HFF-Myc (cell line): ENCODE measurements around the gene ST8SIA3.

Experiments used
- DNase-seq: peaks from one replicate; pipeline ENCODE4 v3.0.0-alpha.2; 2011; ENCODE audit warnings: low read depth; ENCODE audit errors: extremely low read depth
- H3K4me3 ChIP-seq: replicated peaks from 2 replicates; pipeline ENCODE4 v1.5.1; 2011; ENCODE audit warnings: low read depth, mild to moderate bottlenecking, control low read depth, low read length
- TF ChIP-seq, protein P1 (sequence below): IDR thresholded peaks from 2 replicates; pipeline ENCODE4 v1.5.1; 2012; ENCODE audit warnings: mild to moderate bottlenecking, low read depth, low read length, control low read depth; ENCODE audit errors: missing control alignments

The ST8SIA3 gene

DNA sequence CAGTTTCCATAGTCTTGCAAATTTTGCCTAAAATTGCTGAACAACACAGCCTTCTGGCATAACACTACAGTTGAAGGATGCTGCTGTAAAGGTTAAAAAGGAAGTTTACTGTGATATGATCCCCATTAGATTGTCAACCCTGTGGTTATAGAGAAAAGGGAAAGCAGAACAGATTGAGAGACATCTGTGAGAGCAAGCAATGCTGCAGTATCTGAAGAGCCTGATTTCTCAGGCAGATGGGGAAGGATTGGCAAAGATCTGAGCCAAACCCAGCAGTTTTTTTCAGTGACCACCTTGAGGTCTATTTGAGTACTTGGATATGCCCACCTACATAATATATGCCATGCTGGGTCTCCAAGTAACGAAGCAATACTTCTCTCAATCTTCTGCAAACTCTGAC lies 8.5 kb upstream of the ST8SIA3 start:
- TF ChIP-seq, protein P1, sequence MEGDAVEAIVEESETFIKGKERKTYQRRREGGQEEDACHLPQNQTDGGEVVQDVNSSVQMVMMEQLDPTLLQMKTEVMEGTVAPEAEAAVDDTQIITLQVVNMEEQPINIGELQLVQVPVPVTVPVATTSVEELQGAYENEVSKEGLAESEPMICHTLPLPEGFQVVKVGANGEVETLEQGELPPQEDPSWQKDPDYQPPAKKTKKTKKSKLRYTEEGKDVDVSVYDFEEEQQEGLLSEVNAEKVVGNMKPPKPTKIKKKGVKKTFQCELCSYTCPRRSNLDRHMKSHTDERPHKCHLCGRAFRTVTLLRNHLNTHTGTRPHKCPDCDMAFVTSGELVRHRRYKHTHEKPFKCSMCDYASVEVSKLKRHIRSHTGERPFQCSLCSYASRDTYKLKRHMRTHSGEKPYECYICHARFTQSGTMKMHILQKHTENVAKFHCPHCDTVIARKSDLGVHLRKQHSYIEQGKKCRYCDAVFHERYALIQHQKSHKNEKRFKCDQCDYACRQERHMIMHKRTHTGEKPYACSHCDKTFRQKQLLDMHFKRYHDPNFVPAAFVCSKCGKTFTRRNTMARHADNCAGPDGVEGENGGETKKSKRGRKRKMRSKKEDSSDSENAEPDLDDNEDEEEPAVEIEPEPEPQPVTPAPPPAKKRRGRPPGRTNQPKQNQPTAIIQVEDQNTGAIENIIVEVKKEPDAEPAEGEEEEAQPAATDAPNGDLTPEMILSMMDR, result no peak
- DNase-seq, result no peak

DNA sequence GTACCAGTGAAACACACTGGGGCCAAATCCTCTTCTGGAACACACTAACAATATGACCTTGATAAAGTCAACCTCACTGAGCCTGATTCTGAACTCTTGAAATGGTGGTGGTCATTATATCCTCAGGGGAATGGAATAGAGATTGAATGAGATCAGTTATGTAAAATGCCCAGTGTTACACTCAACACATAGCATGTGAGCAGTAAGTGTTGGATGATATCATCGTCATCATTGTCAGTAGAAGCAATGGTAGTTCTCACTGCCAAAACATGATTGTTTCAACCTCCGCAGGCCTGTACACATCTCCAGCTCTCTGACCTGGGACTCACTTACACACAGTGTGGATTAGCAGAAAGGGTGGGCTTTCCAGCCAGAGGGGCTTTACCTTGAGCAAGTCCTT lies 5.5 kb upstream of the ST8SIA3 start:
- no peak overlapping the region for H3K4me3 ChIP-seq
- TF ChIP-seq, protein P1, result no peak
- DNase-seq, result no peak

More for the DNA sequence above, 8.5 kb upstream of the ST8SIA3 start:
- no peak overlapping the region for H3K4me3 ChIP-seq

- DNase-seq, result no peak
- TF ChIP-seq, protein P1, result no peak
- no peak overlapping the region for H3K4me3 ChIP-seq
Measured at GRCh38 chr18:57347784-57348183, 4.6 kb upstream of the ST8SIA3 start.

- no peak overlapping the region for H3K4me3 ChIP-seq
- TF ChIP-seq, protein P1, result no peak
- DNase-seq, result no peak
Measured at GRCh38 chr18:57352761-57353136, 392 bp downstream of the ST8SIA3 start.

DNA sequence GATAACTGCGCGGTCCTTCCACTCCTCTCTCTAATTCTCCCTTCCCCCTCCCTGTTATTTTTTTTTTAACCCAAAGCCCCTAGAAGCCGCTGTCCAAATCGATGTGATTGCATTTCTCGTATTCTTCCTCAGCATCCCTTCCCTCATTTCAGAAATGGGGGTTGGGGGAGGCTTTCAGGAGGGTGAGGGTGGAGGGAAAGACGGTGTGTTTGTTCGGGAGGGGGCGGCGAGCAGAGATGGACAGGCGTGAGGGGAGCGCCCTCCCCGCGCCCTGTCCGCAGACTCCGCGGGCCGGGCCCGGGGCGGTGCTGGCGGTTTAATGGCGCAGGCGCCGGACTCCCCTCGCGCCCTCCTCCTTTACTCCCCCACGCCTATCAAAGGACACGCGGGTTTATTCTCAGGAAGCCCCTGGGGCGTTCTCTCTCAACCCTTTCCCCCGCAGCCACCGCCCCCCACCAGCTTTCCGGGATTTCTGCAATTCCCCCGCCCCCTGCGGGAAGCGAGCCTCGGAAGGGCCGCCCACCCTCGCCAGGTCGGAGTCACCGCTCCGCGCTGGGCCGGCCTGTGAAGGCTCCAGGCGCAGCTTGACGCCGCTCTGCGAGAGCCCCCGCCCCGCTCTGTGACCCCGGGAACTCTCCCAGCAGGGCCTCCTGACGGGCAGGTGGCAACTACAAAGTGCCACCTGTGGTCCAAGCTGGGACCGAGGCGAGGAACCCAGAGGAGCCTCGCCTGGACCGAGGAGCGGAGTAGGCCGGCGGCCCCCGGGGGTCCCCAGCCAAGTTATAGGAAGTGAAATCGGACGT lies 981 bp downstream of the ST8SIA3 start:
- DNase-seq, result no peak
- TF ChIP-seq, protein P1, result no peak
- no peak overlapping the region for H3K4me3 ChIP-seq

- TF ChIP-seq, protein P1, result no peak
- no peak overlapping the region for H3K4me3 ChIP-seq
- peak; percentile 1 for DNase-seq
Measured at GRCh38 chr18:57353940-57354461, 1.6 kb downstream of the ST8SIA3 start.
